Neural cell (in vitro differentiated cells): ENCODE results near the gene RTP4. TPM values are rescaled to one million over a fixed set of nuclear protein-coding genes. Genes with fewer than 3 reads are reported as not detected.

Source experiments
- H2AFZ ChIP-seq: fragments of 200-600, 300-800 bp; sonication (generic), shearing (Covaris generic); 2 replicates; pipeline ENCODE4 v1.6.0; 2014; ENCODE audit warnings: low read depth, mild to moderate bottlenecking, antibody characterized with exemption, low read length, moderate library complexity
- H3F3A ChIP-seq: fragments of 200-600 bp; shearing (Covaris generic); 2 replicates; pipeline ENCODE4 v1.6.1; 2016; ENCODE audit warnings: mild to moderate bottlenecking, moderate library complexity, mixed read lengths, antibody characterized with exemption, low read length; ENCODE audit not compliant: insufficient read depth, poor library complexity, severe bottlenecking
- H3K27ac ChIP-seq: fragments of 200-600, 300-800 bp; sonication (generic), shearing (Covaris generic); 2 replicates; pipeline ENCODE4 v1.5.1; 2014; ENCODE audit warnings: mild to moderate bottlenecking, low read length, moderate library complexity
- H3K27me3 ChIP-seq: fragments of 300-800, 200-600 bp; sonication (generic), shearing (Covaris generic); 2 replicates; pipeline ENCODE4 v1.6.0; 2014; ENCODE audit warnings: mild to moderate bottlenecking, low read depth, low read length, moderate library complexity; ENCODE audit not compliant: insufficient read depth
- H3K36me3 ChIP-seq: fragments of 300-800, 200-600 bp; sonication (generic), shearing (Covaris generic); 2 replicates; pipeline ENCODE4 v1.5.1; 2014; ENCODE audit warnings: mild to moderate bottlenecking, antibody characterized with exemption, low read length, moderate library complexity; ENCODE audit not compliant: insufficient read depth
- H3K4me2 ChIP-seq: fragments of 300-800, 200-600 bp; sonication (generic), shearing (Covaris generic); 2 replicates; pipeline ENCODE4 v1.6.0; 2014; ENCODE audit warnings: mild to moderate bottlenecking, low read length
- H3K4me3 ChIP-seq: fragments of 300-800, 200-600 bp; sonication (generic), shearing (Covaris generic); 2 replicates; pipeline ENCODE4 v1.5.1; 2014; ENCODE audit warnings: mild to moderate bottlenecking, low read length, moderate library complexity
- H3K79me2 ChIP-seq: fragments of 200-600 bp; shearing (Covaris generic); replicated peaks from 2 replicates; pipeline ENCODE4 v1.6.0; 2014; ENCODE audit warnings: mild to moderate bottlenecking, low read length, moderate library complexity; ENCODE audit not compliant: insufficient read depth
- H3K9ac ChIP-seq: fragments of 300-800, 200-600 bp; sonication (generic), shearing (Covaris generic); 2 replicates; pipeline ENCODE4 v1.6.1; 2016; ENCODE audit warnings: mild to moderate bottlenecking, low read length, mixed read lengths
- H3K9me2 ChIP-seq: fragments of 200-600 bp; shearing (Covaris generic); 2 replicates; pipeline ENCODE4 v1.6.1; 2016; ENCODE audit warnings: mild to moderate bottlenecking, low read length, mixed read lengths; ENCODE audit not compliant: insufficient read depth
- H3K9me3 ChIP-seq: fragments of 200-600, 300-800 bp; sonication (generic), shearing (Covaris generic); 2 replicates; pipeline ENCODE4 v1.6.1; 2016; ENCODE audit warnings: mild to moderate bottlenecking, mixed run types, low read length, moderate library complexity, mixed read lengths
- H4K20me1 ChIP-seq: fragments of 200-600 bp; shearing (Covaris generic); 2 replicates; pipeline ENCODE4 v1.6.1; 2016; ENCODE audit warnings: mild to moderate bottlenecking, mixed run types; ENCODE audit not compliant: insufficient read depth
- CTCF ChIP-seq: fragments of 450-650 bp; IDR thresholded peaks from 2 replicates; pipeline ENCODE4 v1.5.1; 2014; ENCODE audit warnings: antibody characterized with exemption, mild to moderate bottlenecking, moderate library complexity; ENCODE audit not compliant: poor library complexity, severe bottlenecking
- EP300 ChIP-seq: fragments of 450-650 bp; conservative IDR thresholded peaks from 2 replicates; pipeline ENCODE4 v1.6.1; 2014; ENCODE audit warnings: antibody characterized with exemption, mild to moderate bottlenecking, moderate library complexity; ENCODE audit not compliant: poor library complexity, severe bottlenecking
- EZH2 ChIP-seq: fragments of 200-600, 300-800 bp; shearing (Covaris generic), sonication (generic); IDR thresholded peaks from 2 replicates; pipeline ENCODE4 v1.6.1; 2014; ENCODE audit warnings: antibody characterized with exemption, low read length, borderline replicate concordance, mild to moderate bottlenecking; ENCODE audit not compliant: insufficient read depth, poor library complexity, severe bottlenecking
- MXI1 ChIP-seq: fragments of 450-650 bp; conservative IDR thresholded peaks from 2 replicates; pipeline ENCODE4 v1.6.1; 2014; ENCODE audit warnings: antibody characterized with exemption, mild to moderate bottlenecking; ENCODE audit not compliant: poor library complexity, severe bottlenecking
- POLR2AphosphoS5 ChIP-seq: IDR thresholded peaks from 2 replicates; pipeline ENCODE4 v1.6.1; 2012
- RAD21 ChIP-seq: fragments of 450-650 bp; conservative IDR thresholded peaks from 2 replicates; pipeline ENCODE4 v1.6.1; 2014; ENCODE audit warnings: antibody characterized with exemption, mild to moderate bottlenecking, moderate library complexity
- REST ChIP-seq: IDR thresholded peaks from 2 replicates; pipeline ENCODE4 v1.6.1; 2012; ENCODE audit warnings: borderline replicate concordance
- SMC3 ChIP-seq: fragments of 450-650 bp; conservative IDR thresholded peaks from 2 replicates; pipeline ENCODE4 v1.6.1; 2014; ENCODE audit warnings: antibody characterized with exemption, mild to moderate bottlenecking, moderate library complexity; ENCODE audit not compliant: poor library complexity
- TAF1 ChIP-seq: IDR thresholded peaks from 2 replicates; pipeline ENCODE4 v1.6.1; 2012; ENCODE audit warnings: low read depth
- polyA plus RNA-seq: library from polyadenylated mRNA; depleted of rRNA; stranded (reverse); fragments of >200 nt; gene quantifications from 2 replicates; pipeline ENCODE4 v1.2.3, GENCODE V29; 2014

Gene RTP4
- polyA plus RNA-seq, 1 donor from 2014 or later = not detected

GRCh38 chr3:187334904-187335303 lies 33.3 kb upstream of the RTP4 start:
- H3K4me3 ChIP-seq = no peak overlapping the region
- no peaks in the 10 kb centered on the region for H3K27me3 ChIP-seq
- H3K27ac ChIP-seq = no peak overlapping the region
- H3K9me3 ChIP-seq = no peaks in the 10 kb centered on the region
- H3K9me2 ChIP-seq = no peaks in the 10 kb centered on the region
- no peak overlapping the region for H3K4me2 ChIP-seq
- H3K79me2 ChIP-seq = no peaks in the 10 kb centered on the region
- H3K9ac ChIP-seq = no peak overlapping the region
- TF ChIP-seq EP300 = no peak
- TF ChIP-seq SMC3 = no peak
- TF ChIP-seq EZH2 = no peak
- no peak for TF ChIP-seq MXI1
- no peak for TF ChIP-seq TAF1
- TF ChIP-seq RAD21 = no peak
- no peak for TF ChIP-seq POLR2AphosphoS5
- no peak for TF ChIP-seq CTCF
- no peak for TF ChIP-seq REST
- no peaks in the 10 kb centered on the region for H3F3A ChIP-seq
- no peak overlapping the region for H2AFZ ChIP-seq
- no peaks in the 10 kb centered on the region for H4K20me1 ChIP-seq
- no peaks in the 10 kb centered on the region for H3K36me3 ChIP-seq

- H3K27ac ChIP-seq = no peak overlapping the region
- no peak overlapping the region for H3K9ac ChIP-seq
- no peaks in the 10 kb centered on the region for H4K20me1 ChIP-seq
- no peak overlapping the region for H3K4me3 ChIP-seq
- no peaks in the 10 kb centered on the region for H3K9me2 ChIP-seq
- H2AFZ ChIP-seq = no peak overlapping the region
- H3K36me3 ChIP-seq = no peaks in the 10 kb centered on the region
- TF ChIP-seq SMC3 = no peak
- no peak for TF ChIP-seq EP300
- TF ChIP-seq TAF1 = no peak
- H3K4me2 ChIP-seq = no peak overlapping the region
- H3F3A ChIP-seq = no peaks in the 10 kb centered on the region
- no peaks in the 10 kb centered on the region for H3K27me3 ChIP-seq
- no peaks in the 10 kb centered on the region for H3K79me2 ChIP-seq
- no peaks in the 10 kb centered on the region for H3K9me3 ChIP-seq
These were observed 31.9 kb upstream of the RTP4 start for GRCh38 chr3:187336322-187336721.

- Histone ChIP-seq H3K27ac (no peak overlapping the region), H3K4me2 (no peak overlapping the region), H3K4me3 (no peak overlapping the region), H3K9me3 (no peaks in the 10 kb centered on the region), H3K27me3 (no peaks in the 10 kb centered on the region), H3F3A (no peaks in the 10 kb centered on the region), H2AFZ (no peak overlapping the region), H3K36me3 (no peaks in the 10 kb centered on the region), H4K20me1 (no peaks in the 10 kb centered on the region), H3K79me2 (no peaks in the 10 kb centered on the region), H3K9ac (no peak overlapping the region), H3K9me2 (no peaks in the 10 kb centered on the region)
- no peak for TF ChIP-seq RAD21
- TF ChIP-seq TAF1 = no peak
- TF ChIP-seq MXI1 = no peak
- no peak for TF ChIP-seq EZH2
- no peak for TF ChIP-seq CTCF
These were observed 27.6 kb upstream of the RTP4 start for GRCh38 chr3:187340578-187340977.
